SJCRH30 (cell line): ENCODE measurements around the gene SMPDL3A. TPM values are rescaled to one million over a fixed set of nuclear protein-coding genes. Genes with fewer than 3 reads are reported as not detected.

Experiments used
- DNase-seq, 2 experiments: peaks; one replicate each; pipeline ENCODE4 v3.0.0-alpha.2; 2015 to 2020
- H3K27ac ChIP-seq: fragments of 250-450 bp; sonication (Bioruptor Pico); 2 replicates; pipeline ENCODE4 v1.5.1; 2020; ENCODE audit warnings: mild to moderate bottlenecking, moderate library complexity
- H3K27me3 ChIP-seq: fragments of 250-450 bp; sonication (Bioruptor Pico); 2 replicates; pipeline ENCODE4 v1.5.1; 2020; ENCODE audit warnings: mild to moderate bottlenecking, moderate library complexity
- H3K36me3 ChIP-seq: fragments of 250-450 bp; sonication (Bioruptor Pico); 2 replicates; pipeline ENCODE4 v1.5.1; 2020; ENCODE audit warnings: mild to moderate bottlenecking, moderate library complexity
- H3K4me1 ChIP-seq: fragments of 250-450 bp; sonication (Bioruptor Pico); 2 replicates; pipeline ENCODE4 v1.5.1; 2020; ENCODE audit warnings: mild to moderate bottlenecking, moderate library complexity
- H3K4me3 ChIP-seq: fragments of 250-450 bp; sonication (Bioruptor Pico); 2 replicates; pipeline ENCODE4 v1.5.1; 2020; ENCODE audit warnings: mild to moderate bottlenecking, moderate library complexity
- H3K9me3 ChIP-seq: fragments of 250-450 bp; sonication (Bioruptor Pico); replicated peaks from 2 replicates; pipeline ENCODE4 v1.5.1; 2020; ENCODE audit warnings: mild to moderate bottlenecking, moderate library complexity
- total RNA-seq: library from RNA; depleted of rRNA; stranded (reverse); fragments of >200 nt; shearing (Covaris generic); gene quantifications from 2 replicates; pipeline ENCODE4 v1.2.3, GENCODE V29; 2014

The SMPDL3A gene
- total RNA-seq, 1 experiment from 2014 or later, result 27.8 TPM

DNA sequence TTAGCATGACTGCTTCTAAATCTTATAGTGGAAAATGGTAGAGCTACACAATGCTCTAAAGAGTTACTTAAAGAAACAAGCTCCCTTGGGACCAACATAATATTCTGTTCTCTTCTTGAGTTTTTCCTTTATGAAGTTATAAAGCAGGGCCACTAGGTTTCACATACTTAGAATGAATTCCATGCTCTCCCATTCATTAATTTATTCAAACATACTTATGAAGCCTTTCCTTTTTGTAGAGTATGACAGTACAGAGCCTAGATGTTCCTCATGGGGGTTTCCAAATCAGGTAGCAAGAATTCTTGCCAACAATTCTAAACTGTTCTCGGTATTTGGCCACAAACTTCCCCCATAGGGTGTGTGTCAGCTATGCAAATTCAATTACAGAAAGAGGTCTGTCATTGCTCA is 30.1 kb upstream of the SMPDL3A start:
- H3K27ac ChIP-seq, result no peak overlapping the region
- DNase-seq, result no peak
- H3K4me1 ChIP-seq, result no peaks in the 10 kb centered on the region
- H3K27me3 ChIP-seq, result no peaks in the 10 kb centered on the region
- no peaks in the 10 kb centered on the region for H3K9me3 ChIP-seq
- H3K4me3 ChIP-seq, result no peak overlapping the region
- H3K36me3 ChIP-seq, result no peaks in the 10 kb centered on the region

DNA sequence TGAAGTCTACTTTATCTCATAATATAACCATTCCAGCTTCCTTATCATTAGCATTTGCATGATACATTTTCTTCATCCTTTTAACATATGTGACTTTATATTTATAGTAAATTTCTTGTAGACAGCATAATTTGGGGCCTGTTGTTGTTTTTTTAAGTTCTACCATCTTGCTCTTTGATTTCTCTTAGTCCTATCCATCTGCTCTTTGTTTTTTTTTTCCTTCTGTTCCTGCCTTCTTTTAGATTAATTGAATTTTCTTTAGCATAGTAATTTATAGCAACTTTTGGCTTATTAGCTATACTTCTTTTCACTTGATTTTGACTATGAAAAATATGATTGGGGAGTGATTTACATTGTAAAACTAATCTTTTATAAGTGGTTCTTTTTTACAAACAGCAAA is 28.7 kb upstream of the SMPDL3A start:
- DNase-seq, result no peak

DNA sequence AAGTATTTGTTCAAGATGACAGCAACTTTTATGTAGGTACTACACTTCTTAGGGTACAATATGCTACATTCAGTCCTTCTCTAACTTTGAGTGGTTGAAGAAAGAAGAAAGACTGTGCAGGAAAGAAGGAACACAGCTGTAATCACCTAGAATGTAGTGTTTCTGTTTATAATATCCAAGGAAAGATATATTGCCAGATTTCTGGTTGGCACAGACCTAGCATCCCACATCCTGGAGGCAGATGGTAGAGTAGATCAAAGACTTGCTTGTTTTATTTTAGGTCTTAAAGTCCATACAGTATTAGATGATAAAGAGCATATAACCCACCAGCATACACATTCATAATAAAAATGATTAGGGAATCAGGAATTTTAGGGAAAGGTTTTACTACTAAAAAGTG is 22.8 kb upstream of the SMPDL3A start:
- Histone ChIP-seq H3K9me3 (no peaks in the 10 kb centered on the region), H3K4me1 (peaks cover 6% of the 10 kb centered on the region; the same call in 1 of the 2 replicates), H3K4me3 (no peak overlapping the region), H3K27me3 (no peaks in the 10 kb centered on the region), H3K36me3 (no peaks in the 10 kb centered on the region), H3K27ac (no peak overlapping the region)
- DNase-seq, result no peak

More for the DNA sequence above, 28.7 kb upstream of the SMPDL3A start:
- H3K36me3 ChIP-seq, result no peaks in the 10 kb centered on the region
- H3K27me3 ChIP-seq, result no peaks in the 10 kb centered on the region
- no peaks in the 10 kb centered on the region for H3K4me1 ChIP-seq
- no peak overlapping the region for H3K4me3 ChIP-seq
- H3K27ac ChIP-seq, result no peak overlapping the region
- H3K9me3 ChIP-seq, result no peaks in the 10 kb centered on the region

DNA sequence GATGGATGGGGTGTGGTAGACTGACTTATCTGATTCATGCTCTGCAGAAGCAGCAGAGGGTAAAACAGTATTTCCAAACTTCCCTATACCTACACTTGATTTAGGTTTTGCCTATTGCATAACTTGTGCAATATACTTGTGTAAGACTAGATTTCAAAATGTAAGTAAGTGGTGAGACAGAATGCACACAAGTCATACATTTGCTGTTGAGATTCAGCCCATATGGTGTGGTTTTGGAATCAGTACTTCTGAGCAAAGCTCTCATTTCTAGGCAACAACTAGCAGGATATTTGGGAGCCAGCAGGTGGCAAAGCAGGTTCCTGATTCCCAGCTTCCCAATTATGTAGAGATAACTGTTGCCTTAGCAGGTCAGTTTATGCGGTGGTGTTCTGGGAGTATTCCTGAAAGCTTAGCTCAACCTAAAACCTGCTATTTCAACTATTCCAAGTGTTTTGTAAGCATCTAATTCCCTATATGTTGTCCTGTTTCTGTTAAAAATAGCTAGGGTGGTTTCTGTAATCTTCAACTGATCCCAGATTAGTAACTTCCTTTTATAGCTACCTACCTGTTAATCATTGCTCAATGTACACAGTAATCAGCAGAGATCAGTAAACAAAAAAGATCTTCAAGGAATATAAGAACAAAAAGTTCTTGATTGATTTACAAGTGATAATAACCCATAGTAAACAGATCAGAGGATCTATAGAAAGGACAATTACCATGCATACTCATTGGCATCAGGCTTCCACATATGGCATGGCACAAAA is 18.0 kb upstream of the SMPDL3A start:
- H3K4me3 ChIP-seq, result no peak overlapping the region
- no peaks in the 10 kb centered on the region for H3K9me3 ChIP-seq
- H3K4me1 ChIP-seq, result peaks cover 2% of the 10 kb centered on the region; the same call in 1 of the 2 replicates
- DNase-seq, result no peak
- no peaks in the 10 kb centered on the region for H3K27me3 ChIP-seq
- H3K36me3 ChIP-seq, result no peaks in the 10 kb centered on the region
- H3K27ac ChIP-seq, result no peak overlapping the region

DNA sequence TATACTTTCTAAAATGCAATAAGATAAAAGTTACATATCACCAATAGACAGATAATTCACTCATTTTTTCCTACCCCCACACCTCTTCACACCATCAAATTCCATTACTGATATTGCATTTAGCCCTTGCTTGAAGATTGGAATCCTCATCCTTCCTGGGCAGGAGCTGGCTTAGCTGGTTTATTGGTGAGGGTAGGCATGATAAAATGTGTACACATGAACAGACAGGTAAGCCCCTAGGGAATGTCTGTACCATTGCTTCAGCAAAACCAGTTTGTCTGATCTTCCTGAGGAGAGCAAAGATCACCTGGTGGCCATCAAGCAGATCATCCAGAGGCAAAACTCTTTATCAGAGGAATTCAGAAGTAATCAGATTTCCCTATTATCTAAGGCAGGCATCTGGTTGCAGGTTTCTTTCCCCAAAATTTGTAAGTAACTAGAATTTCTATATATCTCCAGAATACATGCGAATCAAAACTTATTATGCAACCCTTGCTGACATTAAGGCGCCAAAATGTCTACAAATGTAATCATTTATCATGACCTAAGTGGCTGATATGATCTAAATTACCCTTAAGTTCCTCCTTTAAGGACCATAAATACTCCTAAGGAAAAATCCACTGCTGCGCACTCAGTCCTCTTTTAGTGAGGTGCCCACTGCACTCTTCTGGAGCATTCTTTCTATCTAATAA is 16.2 kb upstream of the SMPDL3A start:
- Histone ChIP-seq H3K27ac (no peak overlapping the region), H3K9me3 (no peaks in the 10 kb centered on the region), H3K4me1 (no peaks in the 10 kb centered on the region), H3K36me3 (no peaks in the 10 kb centered on the region), H3K27me3 (no peaks in the 10 kb centered on the region), H3K4me3 (no peak overlapping the region)
- DNase-seq, result no peak

DNA sequence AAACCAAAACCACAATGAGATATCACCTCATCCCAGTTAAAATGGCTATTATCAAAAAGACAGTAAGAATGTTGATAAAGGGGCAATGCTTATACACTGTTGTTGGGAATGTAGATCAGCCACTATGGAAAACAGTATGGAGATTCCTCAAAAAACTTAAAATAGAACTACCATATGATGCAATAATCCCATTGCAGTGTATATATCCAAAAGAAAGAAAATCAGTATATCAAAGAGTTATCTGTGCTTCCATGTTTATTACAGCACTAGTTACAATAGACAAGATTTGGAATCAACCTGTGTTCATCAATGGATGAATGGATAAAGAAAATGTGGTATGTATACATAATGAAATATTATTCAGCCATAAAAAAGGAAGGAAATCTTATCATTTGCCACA is 13.1 kb upstream of the SMPDL3A start:
- H3K9me3 ChIP-seq, result no peaks in the 10 kb centered on the region
- no peaks in the 10 kb centered on the region for H3K27me3 ChIP-seq
- H3K4me1 ChIP-seq, result no peaks in the 10 kb centered on the region

DNA sequence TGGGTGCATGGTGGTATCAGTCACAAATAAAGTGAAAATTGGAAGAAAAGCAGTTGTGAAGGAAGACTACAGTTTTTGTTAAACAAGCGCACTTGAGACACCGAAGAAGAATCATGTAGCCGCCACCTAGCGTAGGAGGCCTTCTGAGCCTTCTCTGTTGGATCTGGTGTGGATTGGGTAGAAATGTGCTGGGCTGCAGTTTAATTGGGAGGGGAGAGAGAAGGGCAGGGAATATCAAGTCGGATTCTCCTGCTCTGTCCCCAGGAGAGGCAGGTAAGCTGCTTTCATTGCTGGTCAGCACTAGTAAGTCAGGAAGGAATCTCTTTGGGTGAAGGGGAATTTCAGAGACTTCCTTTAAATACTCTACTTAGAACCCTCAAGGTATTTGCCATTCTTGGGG is 10.8 kb upstream of the SMPDL3A start:
- Histone ChIP-seq H3K4me1 (no peaks in the 10 kb centered on the region), H3K4me3 (no peak overlapping the region), H3K27me3 (no peaks in the 10 kb centered on the region), H3K36me3 (no peaks in the 10 kb centered on the region), H3K27ac (no peak overlapping the region), H3K9me3 (no peaks in the 10 kb centered on the region)
- no peak for DNase-seq

More for the DNA sequence above, 13.1 kb upstream of the SMPDL3A start:
- Histone ChIP-seq H3K4me3 (no peak overlapping the region), H3K36me3 (no peaks in the 10 kb centered on the region), H3K27ac (no peak overlapping the region)
- no peak for DNase-seq

DNA sequence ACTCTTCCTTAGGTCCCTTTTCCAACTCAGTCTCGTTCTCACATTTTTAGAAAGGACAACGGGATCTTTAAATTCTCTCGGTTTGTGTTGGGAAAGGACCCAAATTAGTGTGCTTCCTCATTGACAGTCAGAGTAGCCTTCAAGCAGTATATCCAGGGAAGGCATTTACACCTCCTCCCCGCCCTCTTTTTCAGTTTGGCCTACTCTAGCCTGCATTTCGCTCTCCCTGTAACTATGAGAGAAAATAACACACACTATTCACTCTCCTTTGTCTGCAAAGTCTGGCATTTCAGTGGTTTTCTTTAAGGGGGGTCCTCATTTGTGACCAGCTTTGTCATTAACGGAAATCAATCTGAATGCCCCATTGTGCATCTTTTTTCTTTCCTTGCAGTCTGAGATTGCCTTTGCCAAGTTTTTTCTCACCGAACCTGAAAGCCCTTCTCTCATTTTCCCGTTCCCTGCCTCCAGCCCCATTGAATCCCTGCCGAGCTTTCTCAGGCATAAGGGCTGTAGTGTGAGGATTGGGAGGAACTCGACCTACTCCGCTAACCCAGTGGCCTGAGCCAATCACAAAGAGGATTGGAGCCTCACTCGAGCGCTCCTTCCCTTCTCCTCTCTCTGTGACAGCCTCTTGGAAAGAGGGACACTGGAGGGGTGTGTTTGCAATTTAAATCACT is 9.9 kb upstream of the SMPDL3A start:
- H3K36me3 ChIP-seq, result no peaks in the 10 kb centered on the region
- no peaks in the 10 kb centered on the region for H3K9me3 ChIP-seq
- H3K4me3 ChIP-seq, result no peak overlapping the region

DNA sequence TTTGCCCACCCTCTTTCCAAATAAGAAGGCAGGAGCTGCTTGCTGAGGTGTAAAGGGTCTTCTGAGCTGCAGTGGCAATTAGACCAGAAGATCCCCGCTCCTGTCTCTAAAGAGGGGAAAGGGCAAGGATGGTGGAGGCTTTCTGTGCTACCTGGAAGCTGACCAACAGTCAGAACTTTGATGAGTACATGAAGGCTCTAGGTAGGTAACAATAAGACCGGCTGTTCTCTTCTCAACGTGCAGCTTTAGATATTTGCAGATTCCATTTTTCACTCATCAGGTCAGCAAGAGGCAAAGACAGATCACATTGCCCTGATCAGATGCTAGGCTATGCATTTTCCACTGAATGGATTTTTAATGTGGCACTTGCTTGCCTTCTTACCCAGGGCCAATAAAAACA is 9.4 kb upstream of the SMPDL3A start, which contains the start of gene FABP7:
TSS of gene FABP7 (plus strand) at position 50 of the 400 bp plus-strand sequence. CDS start at position 129, 79 bp downstream.
- no peak within 1 kb of the TSS for H3K27ac ChIP-seq
- no peaks in the 10 kb centered on the region for H3K36me3 ChIP-seq
- no peak for DNase-seq
- H3K4me3 ChIP-seq, result no peak within 1 kb of the TSS
- no peaks in the 10 kb centered on the region for H3K4me1 ChIP-seq
- H3K9me3 ChIP-seq, result no peaks in the 10 kb centered on the region
- no peaks in the 10 kb centered on the region for H3K27me3 ChIP-seq

More for the DNA sequence above, 9.9 kb upstream of the SMPDL3A start:
- Histone ChIP-seq H3K27ac (no peak overlapping the region), H3K4me1 (no peaks in the 10 kb centered on the region), H3K27me3 (no peaks in the 10 kb centered on the region)
- peak in 1 of 2 experiments; percentile 21 for DNase-seq

DNA sequence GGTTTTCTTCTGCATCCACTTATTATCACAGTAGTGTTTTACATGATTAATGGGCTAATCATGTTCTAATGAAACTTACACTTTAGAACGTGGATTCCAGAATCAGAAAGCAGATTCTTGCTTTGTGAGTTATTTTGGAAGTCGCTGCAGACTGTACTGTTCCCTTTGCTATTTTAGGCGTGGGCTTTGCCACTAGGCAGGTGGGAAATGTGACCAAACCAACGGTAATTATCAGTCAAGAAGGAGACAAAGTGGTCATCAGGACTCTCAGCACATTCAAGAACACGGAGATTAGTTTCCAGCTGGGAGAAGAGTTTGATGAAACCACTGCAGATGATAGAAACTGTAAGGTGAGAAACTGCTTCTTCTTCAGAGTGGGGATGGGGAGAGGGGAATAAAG is 8.9 kb upstream of the SMPDL3A start:
- no peak overlapping the region for H3K27ac ChIP-seq
- no peak for DNase-seq
- no peaks in the 10 kb centered on the region for H3K9me3 ChIP-seq
- no peaks in the 10 kb centered on the region for H3K4me1 ChIP-seq
- no peak overlapping the region for H3K4me3 ChIP-seq
- no peaks in the 10 kb centered on the region for H3K27me3 ChIP-seq
- no peaks in the 10 kb centered on the region for H3K36me3 ChIP-seq

DNA sequence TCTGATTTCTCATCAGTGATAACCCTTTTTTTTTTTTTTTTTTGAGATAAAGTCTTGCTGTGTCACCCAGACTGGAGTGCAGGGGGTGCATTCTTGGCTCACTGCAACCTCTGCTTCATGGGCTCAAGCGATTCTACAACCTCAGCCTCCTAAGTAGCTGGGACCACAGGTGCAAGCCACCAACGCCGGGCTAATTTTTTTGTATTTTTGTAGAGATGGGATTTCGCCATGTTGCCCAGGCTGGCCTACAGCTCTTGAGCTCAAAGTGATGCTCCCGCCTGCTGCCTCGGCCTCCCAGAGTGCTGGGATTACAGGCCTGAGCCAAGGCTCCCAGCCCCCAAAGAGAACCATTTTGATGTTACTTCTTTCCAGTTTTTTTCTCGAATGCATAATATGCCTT is 7.3 kb upstream of the SMPDL3A start:
- Histone ChIP-seq H3K9me3 (no peaks in the 10 kb centered on the region), H3K4me3 (no peak overlapping the region), H3K4me1 (no peaks in the 10 kb centered on the region), H3K27me3 (no peaks in the 10 kb centered on the region), H3K36me3 (no peaks in the 10 kb centered on the region), H3K27ac (no peak overlapping the region)
- no peak for DNase-seq

DNA sequence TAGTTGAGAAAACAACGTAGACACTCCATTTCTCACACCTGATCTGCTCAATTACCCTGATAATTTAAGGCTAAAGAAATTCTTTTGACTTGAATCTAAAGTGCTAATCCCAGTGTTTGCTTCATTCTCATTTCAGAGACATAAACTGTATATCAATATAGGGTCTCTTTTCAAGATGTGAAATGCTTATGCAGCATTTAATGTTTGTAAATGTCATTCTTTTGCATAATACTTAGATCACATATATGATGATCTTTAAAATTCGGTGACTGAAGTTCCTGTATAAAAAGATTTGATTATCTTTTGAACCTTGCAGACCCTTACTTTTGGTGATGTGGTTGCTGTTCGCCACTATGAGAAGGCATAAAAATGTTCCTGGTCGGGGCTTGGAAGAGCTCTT is 5.7 kb upstream of the SMPDL3A start:
- Histone ChIP-seq H3K36me3 (no peaks in the 10 kb centered on the region), H3K9me3 (no peaks in the 10 kb centered on the region), H3K27me3 (no peaks in the 10 kb centered on the region), H3K27ac (no peak overlapping the region), H3K4me3 (no peak overlapping the region), H3K4me1 (no peaks in the 10 kb centered on the region; the same call in 1 of the 2 replicates)
- DNase-seq, result no peak

DNA sequence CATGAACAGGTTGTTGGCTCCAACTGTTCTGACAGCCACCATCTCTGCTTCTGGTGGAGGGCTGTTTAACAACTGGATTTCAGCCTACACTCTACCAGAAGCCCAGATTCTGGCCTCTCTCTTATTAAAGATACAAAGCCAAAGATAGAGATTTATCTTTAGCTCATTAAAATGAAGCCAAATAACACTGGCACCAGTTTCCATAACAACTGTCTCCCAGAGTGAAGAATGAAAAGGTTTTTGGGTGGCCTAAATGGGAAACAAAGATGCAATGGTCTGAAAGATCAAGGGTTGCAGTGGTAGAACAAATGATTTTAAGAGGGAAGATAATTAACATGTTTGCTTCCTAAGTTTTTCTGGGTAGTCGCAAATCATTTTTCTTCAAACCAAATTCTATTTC is 3.2 kb upstream of the SMPDL3A start:
- Histone ChIP-seq H3K27me3 (no peaks in the 10 kb centered on the region), H3K36me3 (no peaks in the 10 kb centered on the region), H3K9me3 (no peaks in the 10 kb centered on the region), H3K4me1 (no peaks in the 10 kb centered on the region; the same call in 1 of the 2 replicates), H3K4me3 (no peak overlapping the region), H3K27ac (no peak overlapping the region)
- no peak for DNase-seq

DNA sequence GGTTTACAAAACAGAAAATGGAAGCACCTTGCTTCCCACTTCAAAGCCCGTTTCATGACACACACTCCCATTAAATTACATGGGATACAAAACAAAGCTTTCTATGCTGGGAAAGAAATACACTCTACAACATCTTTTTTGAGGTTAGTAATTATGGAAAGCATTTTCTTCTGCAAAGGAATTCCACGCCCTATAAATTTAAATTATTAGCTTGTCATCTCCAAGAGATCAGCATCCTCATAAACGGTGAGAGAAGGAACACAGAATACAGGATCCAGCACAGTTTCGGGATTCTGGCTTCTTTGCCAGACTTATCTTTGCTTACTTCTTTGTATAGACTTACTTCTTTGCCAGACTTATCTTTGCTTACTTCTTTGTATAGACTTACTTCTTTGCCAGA is 1.3 kb upstream of the SMPDL3A start:
- Histone ChIP-seq H3K27ac (no peak overlapping the region), H3K4me1 (no peaks in the 10 kb centered on the region; the same call in 1 of the 2 replicates), H3K27me3 (no peaks in the 10 kb centered on the region), H3K4me3 (no peak overlapping the region), H3K36me3 (no peaks in the 10 kb centered on the region), H3K9me3 (no peaks in the 10 kb centered on the region)
- no peak for DNase-seq

DNA sequence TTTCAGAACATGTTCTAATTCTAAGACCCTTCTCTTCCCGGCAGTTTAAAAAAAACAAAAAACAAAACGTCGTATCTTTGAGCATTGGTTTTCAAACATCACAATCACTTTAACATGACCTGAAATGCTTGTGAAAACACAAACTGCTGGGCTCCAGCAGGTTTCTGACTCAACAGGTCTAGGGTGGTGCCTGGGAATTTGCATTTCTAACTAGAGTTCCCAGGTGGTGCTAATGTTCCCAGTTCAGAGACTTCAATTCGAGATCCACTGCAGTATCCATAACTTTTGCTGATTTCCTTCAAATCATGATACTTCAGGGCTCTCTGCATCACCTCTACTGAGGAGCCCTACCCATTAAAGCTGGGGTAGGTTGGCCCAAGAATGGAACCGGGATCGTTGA is 850 bp upstream of the SMPDL3A start:
- Histone ChIP-seq H3K4me3 (peak overlapping the region; percentile 72; the same call in 1 of the 2 replicates), H3K27me3 (no peaks in the 10 kb centered on the region), H3K36me3 (no peaks in the 10 kb centered on the region), H3K27ac (peak overlapping the region; percentile 90; the same call in 1 of the 2 replicates), H3K9me3 (no peaks in the 10 kb centered on the region), H3K4me1 (no peaks in the 10 kb centered on the region; the same call in 1 of the 2 replicates)
- DNase-seq, result no peak
